Measurements from ENCODE around the gene TXNDC11.

Gene TXNDC11

DNA sequence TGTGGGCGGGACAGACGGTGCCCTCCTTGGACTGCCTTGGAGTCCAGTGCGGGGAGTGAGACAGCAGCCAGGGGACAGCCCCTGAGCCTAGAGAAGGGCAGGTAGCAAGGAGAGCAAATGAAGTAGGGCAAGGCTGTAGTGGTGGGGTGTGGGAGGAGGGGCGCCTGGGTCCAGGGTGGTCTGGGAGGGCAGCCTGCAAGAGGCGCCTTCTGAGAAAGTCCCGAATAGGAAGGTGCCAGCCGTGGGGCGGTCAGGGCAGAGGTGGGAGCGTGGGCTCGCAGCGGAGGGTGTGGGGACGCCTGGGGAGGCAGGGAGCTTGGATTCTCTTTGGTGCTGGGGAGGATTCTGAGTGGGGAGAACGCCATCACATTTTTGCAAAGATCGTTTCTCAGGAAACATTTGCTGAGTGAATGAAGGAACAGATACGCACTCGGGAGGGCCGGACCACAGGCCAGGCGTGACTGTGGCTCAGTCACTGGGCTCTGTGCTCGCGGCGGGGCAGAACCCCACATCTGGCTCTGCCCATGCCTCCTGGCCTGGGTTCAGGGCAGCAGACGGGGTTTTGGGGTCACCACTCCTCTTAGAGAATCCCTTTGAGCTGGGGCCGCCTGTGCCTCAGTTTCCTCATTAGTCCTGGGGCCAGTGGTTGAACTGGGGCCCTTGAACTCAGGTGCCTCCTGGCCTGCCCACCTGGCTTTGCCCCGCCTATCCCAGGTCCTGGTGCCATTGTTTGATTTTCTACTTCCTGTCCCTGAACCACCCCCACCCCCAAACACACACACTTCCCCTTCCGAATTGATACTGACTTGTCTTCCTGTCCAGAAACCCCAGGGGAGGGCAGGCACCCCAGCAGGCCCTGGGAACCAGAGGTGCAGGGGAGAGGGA lies 70.2 kb downstream of the TXNDC11 start:
- H2BK5ac ChIP-seq (ENCODE audit: low read depth, low read length, poor library complexity) = no peak overlapping the region
- H3K23ac ChIP-seq (ENCODE audit: low read length) = no peak overlapping the region
- no peak overlapping the region for H2BK120ac ChIP-seq (ENCODE audit: insufficient read depth, low read length, poor library complexity)
- H3K18ac ChIP-seq (ENCODE audit: low read length) = peak overlapping the region; percentile 34
- H3K27me3 ChIP-seq (ENCODE audit: insufficient read depth, low read length) = no peaks in the 10 kb centered on the region
- no peak overlapping the region for H4K12ac ChIP-seq (ENCODE audit: low read depth, low read length)
- no peak overlapping the region for H3K4me2 ChIP-seq (ENCODE audit: low read length)
- H4K8ac ChIP-seq (ENCODE audit: low read depth, low read length) = no peak overlapping the region
- WGBS (ENCODE audit: extremely low coverage, insufficient coverage, insufficient read length) = no CpG with 5 or more reads among the region's 25 CpGs
- H3K27ac ChIP-seq (ENCODE audit: low read depth, low read length) = no peak overlapping the region
- peak overlapping the region; percentile 31 for H3K4ac ChIP-seq (ENCODE audit: low read depth, low read length)
- DNase-seq = no peak
- H3K14ac ChIP-seq (ENCODE audit: low read length) = peak overlapping the region; percentile 17
- peaks cover 15% of the 10 kb centered on the region for H3K79me2 ChIP-seq (ENCODE audit: control insufficient read depth, insufficient read depth, low read length, poor library complexity)
- H3K79me1 ChIP-seq (ENCODE audit: low read length) = peaks cover 8% of the 10 kb centered on the region
- H2AFZ ChIP-seq (ENCODE audit: insufficient read depth, low read length, poor library complexity) = peak overlapping the region; percentile 23
- H3K9ac ChIP-seq (ENCODE audit: low read length) = no peak overlapping the region
- H3K4me1 ChIP-seq (ENCODE audit: control insufficient read depth in 1 of 2, insufficient read depth in 2 of 2, low read length in 2 of 2) = peaks cover 39 to 54% of the 10 kb centered on the region in 2 experiments
- H3K36me3 ChIP-seq (ENCODE audit: control insufficient read depth in 1 of 2, insufficient read depth in 2 of 2, low read length in 2 of 2) = peaks cover 17 to 24% of the 10 kb centered on the region in 2 experiments
- no peak overlapping the region for H2BK12ac ChIP-seq (ENCODE audit: low read length)
- peaks cover 6% of the 10 kb centered on the region for H3K9me3 ChIP-seq (ENCODE audit: insufficient read depth, low read depth, low read length)
- H3K4me3 ChIP-seq (ENCODE audit: low read depth, low read length) = no peak overlapping the region
- no peak overlapping the region for H2AK5ac ChIP-seq (ENCODE audit: low read length)
- no peak overlapping the region for H4K91ac ChIP-seq (ENCODE audit: low read depth, low read length)

DNA sequence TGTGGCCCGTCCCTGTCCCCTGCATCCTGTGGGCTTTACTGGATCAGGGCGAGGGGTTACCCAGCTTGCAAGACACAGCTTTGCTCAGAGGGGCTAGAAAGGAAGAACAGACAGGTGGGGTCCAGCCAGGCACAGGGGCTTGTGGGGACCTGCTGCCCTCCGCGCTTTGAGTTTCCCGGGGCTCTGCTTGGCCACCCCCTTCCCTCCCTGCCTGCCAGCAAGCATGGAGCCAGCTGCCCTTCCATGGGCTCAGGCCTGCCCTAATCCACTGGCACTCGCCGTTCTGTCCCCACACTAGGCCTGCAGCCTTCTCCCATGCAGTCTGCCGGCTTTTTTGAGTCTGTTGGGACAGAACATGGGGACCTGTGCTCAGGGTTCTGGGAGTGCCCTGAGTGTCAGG lies 71.0 kb downstream of the TXNDC11 start:
- H3K23ac ChIP-seq (ENCODE audit: low read length) = no peak overlapping the region
- no peak overlapping the region for H3K18ac ChIP-seq (ENCODE audit: low read length)
- peaks cover 39 to 48% of the 10 kb centered on the region in 2 experiments for H3K4me1 ChIP-seq (ENCODE audit: control insufficient read depth in 1 of 2, insufficient read depth in 2 of 2, low read length in 2 of 2)
- H3K27ac ChIP-seq (ENCODE audit: low read depth, low read length) = no peak overlapping the region
- peaks cover 11 to 18% of the 10 kb centered on the region in 2 experiments for H3K36me3 ChIP-seq (ENCODE audit: control insufficient read depth in 1 of 2, insufficient read depth in 2 of 2, low read length in 2 of 2)
- H3K9me3 ChIP-seq (ENCODE audit: insufficient read depth, low read depth, low read length) = peaks cover 6% of the 10 kb centered on the region
- no peak overlapping the region for H3K9ac ChIP-seq (ENCODE audit: low read length)
- H3K79me1 ChIP-seq (ENCODE audit: low read length) = peaks cover 8% of the 10 kb centered on the region
- H4K8ac ChIP-seq (ENCODE audit: low read depth, low read length) = no peak overlapping the region
- H2BK12ac ChIP-seq (ENCODE audit: low read length) = no peak overlapping the region
- H3K27me3 ChIP-seq (ENCODE audit: insufficient read depth, low read length) = no peaks in the 10 kb centered on the region
- peaks cover 15% of the 10 kb centered on the region for H3K79me2 ChIP-seq (ENCODE audit: control insufficient read depth, insufficient read depth, low read length, poor library complexity)
- H2AFZ ChIP-seq (ENCODE audit: insufficient read depth, low read length, poor library complexity) = no peak overlapping the region
- WGBS (ENCODE audit: extremely low coverage, insufficient coverage, insufficient read length) = no CpG with 5 or more reads among the region's 8 CpGs
- no peak overlapping the region for H3K4me2 ChIP-seq (ENCODE audit: low read length)
- no peak overlapping the region for H3K14ac ChIP-seq (ENCODE audit: low read length)
- no peak overlapping the region for H2BK120ac ChIP-seq (ENCODE audit: insufficient read depth, low read length, poor library complexity)
- no peak overlapping the region for H4K91ac ChIP-seq (ENCODE audit: low read depth, low read length)
- no peak overlapping the region for H3K4me3 ChIP-seq (ENCODE audit: low read depth, low read length)
- no peak overlapping the region for H2AK5ac ChIP-seq (ENCODE audit: low read length)
- H2BK5ac ChIP-seq (ENCODE audit: low read depth, low read length, poor library complexity) = no peak overlapping the region
- H3K4ac ChIP-seq (ENCODE audit: low read depth, low read length) = peak overlapping the region; percentile 31
- H4K12ac ChIP-seq (ENCODE audit: low read depth, low read length) = no peak overlapping the region
- DNase-seq = no peak

DNA sequence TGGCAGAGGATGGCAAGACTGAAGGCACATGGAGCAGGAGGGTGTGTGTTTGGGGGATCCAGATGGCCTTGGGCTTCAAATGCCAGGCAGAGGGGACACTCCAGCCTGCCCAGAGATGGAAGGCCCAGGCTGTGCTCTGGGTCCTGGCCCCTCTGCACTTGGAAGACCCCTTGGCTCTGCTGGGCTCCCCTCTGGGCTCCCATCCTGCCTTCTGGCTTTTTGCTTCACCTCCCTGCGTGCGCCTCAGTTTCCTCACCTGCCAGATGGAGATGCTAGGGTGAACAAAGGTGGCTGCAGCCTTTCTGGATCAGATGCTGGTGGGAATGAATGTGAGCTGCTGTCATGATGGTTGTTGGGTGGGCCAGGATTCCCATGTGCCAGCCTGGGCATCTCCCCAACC lies 71.4 kb downstream of the TXNDC11 start:
- Histone ChIP-seq H3K4me3 (ENCODE audit: low read depth, low read length) (no peak overlapping the region), H3K27ac (ENCODE audit: low read depth, low read length) (no peak overlapping the region), H3K4me1 (ENCODE audit: control insufficient read depth in 1 of 2, insufficient read depth in 2 of 2, low read length in 2 of 2) (peaks cover 37 to 47% of the 10 kb centered on the region in 2 experiments), H3K14ac (ENCODE audit: low read length) (no peak overlapping the region), H2BK12ac (ENCODE audit: low read length) (no peak overlapping the region), H3K79me1 (ENCODE audit: low read length) (peaks cover 8% of the 10 kb centered on the region), H4K12ac (ENCODE audit: low read depth, low read length) (no peak overlapping the region), H3K23ac (ENCODE audit: low read length) (no peak overlapping the region), H3K79me2 (ENCODE audit: control insufficient read depth, insufficient read depth, low read length, poor library complexity) (peaks cover 15% of the 10 kb centered on the region), H3K4me2 (ENCODE audit: low read length) (no peak overlapping the region), H3K18ac (ENCODE audit: low read length) (no peak overlapping the region), H4K91ac (ENCODE audit: low read depth, low read length) (no peak overlapping the region), H2BK120ac (ENCODE audit: insufficient read depth, low read length, poor library complexity) (no peak overlapping the region), H4K8ac (ENCODE audit: low read depth, low read length) (no peak overlapping the region), H2AFZ (ENCODE audit: insufficient read depth, low read length, poor library complexity) (no peak overlapping the region), H3K9me3 (ENCODE audit: insufficient read depth, low read depth, low read length) (peaks cover 6% of the 10 kb centered on the region), H3K36me3 (ENCODE audit: control insufficient read depth in 1 of 2, insufficient read depth in 2 of 2, low read length in 2 of 2) (peaks cover 7 to 15% of the 10 kb centered on the region in 2 experiments), H2AK5ac (ENCODE audit: low read length) (no peak overlapping the region), H3K27me3 (ENCODE audit: insufficient read depth, low read length) (no peaks in the 10 kb centered on the region), H3K9ac (ENCODE audit: low read length) (no peak overlapping the region), H2BK5ac (ENCODE audit: low read depth, low read length, poor library complexity) (no peak overlapping the region), H3K4ac (ENCODE audit: low read depth, low read length) (no peak overlapping the region)
- no peak for DNase-seq
- no CpG with 5 or more reads among the region's 2 CpGs for WGBS (ENCODE audit: extremely low coverage, insufficient coverage, insufficient read length)

GRCh38 chr16:11670171-11671131 lies 72.2 kb downstream of the TXNDC11 start:
- Histone ChIP-seq H3K4me2 (ENCODE audit: low read length) (peak overlapping the region; percentile 91), H3K18ac (ENCODE audit: low read length) (peak overlapping the region; percentile 26), H3K4me1 (ENCODE audit: control insufficient read depth in 1 of 2, insufficient read depth in 2 of 2, low read length in 2 of 2) (peaks cover 31 to 39% of the 10 kb centered on the region in 2 experiments), H2AFZ (ENCODE audit: insufficient read depth, low read length, poor library complexity) (no peak overlapping the region), H3K14ac (ENCODE audit: low read length) (no peak overlapping the region), H3K4me3 (ENCODE audit: low read depth, low read length) (no peak overlapping the region), H3K9me3 (ENCODE audit: insufficient read depth, low read depth, low read length) (peaks cover 6% of the 10 kb centered on the region), H3K4ac (ENCODE audit: low read depth, low read length) (peak overlapping the region; percentile 39), H3K27ac (ENCODE audit: low read depth, low read length) (no peak overlapping the region), H3K27me3 (ENCODE audit: insufficient read depth, low read length) (no peaks in the 10 kb centered on the region), H2BK5ac (ENCODE audit: low read depth, low read length, poor library complexity) (no peak overlapping the region), H3K36me3 (ENCODE audit: control insufficient read depth in 1 of 2, insufficient read depth in 2 of 2, low read length in 2 of 2) (peaks cover 2 to 7% of the 10 kb centered on the region in 2 experiments), H3K79me1 (ENCODE audit: low read length) (peaks cover 8% of the 10 kb centered on the region), H3K23ac (ENCODE audit: low read length) (no peak overlapping the region), H4K12ac (ENCODE audit: low read depth, low read length) (no peak overlapping the region), H2AK5ac (ENCODE audit: low read length) (no peak overlapping the region), H3K79me2 (ENCODE audit: control insufficient read depth, insufficient read depth, low read length, poor library complexity) (peaks cover 15% of the 10 kb centered on the region), H4K91ac (ENCODE audit: low read depth, low read length) (no peak overlapping the region), H2BK12ac (ENCODE audit: low read length) (no peak overlapping the region), H2BK120ac (ENCODE audit: insufficient read depth, low read length, poor library complexity) (no peak overlapping the region), H3K9ac (ENCODE audit: low read length) (no peak overlapping the region), H4K8ac (ENCODE audit: low read depth, low read length) (no peak overlapping the region)
- DNase-seq = no peak
- no CpG with 5 or more reads among the region's 27 CpGs for WGBS (ENCODE audit: extremely low coverage, insufficient coverage, insufficient read length)
